BJ (cell line): ENCODE results near the gene NFATC1. TPM values are rescaled to one million over a fixed set of nuclear protein-coding genes. Genes with fewer than 3 reads are reported as not detected.
A peak's percentile ranks its signal among the peaks of the same experiment; 100 is the strongest.

Experiments used
- CTCF ChIA-PET: fragments of 350-600 bp; formaldehyde crosslinking; extraction: SDS; loops from one replicate; lab custom pipeline; 2021; ENCODE audit warnings: antibody characterized with exemption, inconsistent platforms; lab: Yijun Ruan, JAX
- POLR2A ChIA-PET: fragments of 300-600 bp; sonication (Branson Sonifier 250); formaldehyde crosslinking; extraction: SDS; loops from one replicate; lab custom pipeline; 2021; ENCODE audit warnings: antibody characterized with exemption; lab: Charles Lee
- DNase-seq: peaks from one replicate; pipeline ENCODE4 v3.0.0-alpha.2; 2011; ENCODE audit warnings: low read depth
- H3K27me3 ChIP-seq: 2 replicates; pipeline ENCODE4 v1.6.0; 2011; ENCODE audit warnings: low read length; ENCODE audit not compliant: control insufficient read depth, insufficient read depth
- H3K36me3 ChIP-seq: 2 replicates; pipeline ENCODE4 v1.5.1; 2011; ENCODE audit warnings: low read length; ENCODE audit not compliant: control insufficient read depth, insufficient read depth
- H3K4me3 ChIP-seq: 2 replicates; pipeline ENCODE4 v1.5.1; 2011; ENCODE audit warnings: low read depth, mild to moderate bottlenecking, control low read depth, low read length
- CTCF ChIP-seq: IDR thresholded peaks from 2 replicates; pipeline ENCODE4 v1.5.1; 2011; ENCODE audit warnings: low read depth, mild to moderate bottlenecking, control low read depth, inconsistent platforms, low read length, moderate library complexity; ENCODE audit not compliant: insufficient read depth
- polyA plus RNA-seq: library from polyadenylated mRNA; depleted of rRNA; stranded (reverse); fragments of >200 nt; gene quantifications from 2 replicates; pipeline ENCODE4 v1.2.3, GENCODE V29; 2011

NFATC1 gene
- polyA plus RNA-seq, 1 experiment, result 1.2 TPM

DNA sequence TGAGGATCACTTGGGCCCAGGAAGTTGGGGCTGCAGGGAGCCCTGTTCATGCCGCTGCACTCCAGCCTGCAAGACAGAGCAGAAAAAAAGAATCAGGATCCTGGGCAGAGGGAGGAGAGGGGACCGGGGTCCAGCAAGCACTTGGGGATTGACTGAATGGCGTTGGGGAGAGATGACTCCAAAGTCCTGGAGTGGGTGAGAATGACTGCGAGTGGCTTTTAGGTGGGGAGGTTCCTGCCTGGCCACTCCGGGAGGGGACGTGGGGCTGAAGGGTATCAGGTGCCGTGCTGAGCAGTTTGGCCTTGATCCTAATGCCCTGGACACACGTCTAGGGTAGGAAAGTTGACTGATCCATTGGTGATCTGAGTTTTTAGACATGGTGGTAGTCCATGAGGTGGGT lies 3.5 kb upstream of the NFATC1 start:
- no peaks in the 10 kb centered on the region for H3K36me3 ChIP-seq
- CTCF ChIA-PET, result interaction anchor here (4.7 kb wide), 1 partner anchor 12 kb away, joined by 38 read pairs; no protein-coding TSS in a partner anchor
- H3K4me3 ChIP-seq, result no peak overlapping the region
- no peak for TF ChIP-seq CTCF
- peaks cover 13% of the 10 kb centered on the region for H3K27me3 ChIP-seq
- POLR2A ChIA-PET, result interaction anchor here (0.5 kb wide), 1 partner anchor 273 kb away, joined by 5 read pairs; no protein-coding TSS in a partner anchor
- no peak for DNase-seq

- Histone ChIP-seq H3K27me3 (peaks cover 10% of the 10 kb centered on the region), H3K36me3 (no peaks in the 10 kb centered on the region), H3K4me3 (peak overlapping the region; percentile 52)
- CTCF ChIA-PET, result interaction anchor here (0.6 to 4.7 kb wide), 3 partner anchors 13 to 455 kb away, joined by 3 to 38 read pairs (median 7); no protein-coding TSS in a partner anchor
- POLR2A ChIA-PET, result no interaction called here
- DNase-seq, result no peak
- TF ChIP-seq CTCF, result no peak
Measured at GRCh38 chr18:79393181-79393634, 2.5 kb upstream of the NFATC1 start.

- H3K4me3 ChIP-seq, result peak overlapping the region; percentile 52
- no peak for DNase-seq
- peaks cover 9% of the 10 kb centered on the region for H3K27me3 ChIP-seq
- POLR2A ChIA-PET, result no interaction called here
- TF ChIP-seq CTCF, result no peak
- CTCF ChIA-PET, result interaction anchor here (2.3 to 4.7 kb wide), 2 partner anchors 13 to 136 kb away, joined by 7 to 38 read pairs; no protein-coding TSS in a partner anchor
- H3K36me3 ChIP-seq, result no peaks in the 10 kb centered on the region
Measured at GRCh38 chr18:79393635-79394533, 1.8 kb upstream of the NFATC1 start.

GRCh38 chr18:79394534-79395307 lies 1.0 kb upstream of the NFATC1 start:
- Histone ChIP-seq H3K4me3 (no peak overlapping the region; the same call in 1 of the 2 replicates), H3K27me3 (peaks cover 9% of the 10 kb centered on the region), H3K36me3 (no peaks in the 10 kb centered on the region)
- TF ChIP-seq CTCF, result no peak
- POLR2A ChIA-PET, result no interaction called here
- no peak for DNase-seq
- CTCF ChIA-PET, result interaction anchor here (2.3 kb wide), 1 partner anchor 135 kb away, joined by 7 read pairs; no protein-coding TSS in a partner anchor

DNA sequence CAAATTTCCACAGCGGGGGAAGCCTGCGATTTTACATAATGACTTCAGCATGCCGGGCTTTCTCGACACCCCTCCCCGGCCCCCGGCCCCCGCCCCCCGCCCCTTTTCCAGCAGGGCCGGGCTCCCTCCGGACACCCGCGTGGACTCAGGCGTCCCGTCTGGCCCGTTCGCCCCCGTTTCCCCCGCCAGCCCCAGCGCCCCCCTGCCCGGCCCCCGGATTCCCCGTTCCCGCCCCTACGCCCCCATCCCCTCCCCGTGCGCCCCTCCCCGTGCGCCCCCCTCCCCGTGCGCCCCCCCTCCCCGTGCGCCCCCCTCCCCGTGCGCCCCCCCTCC lies 456 bp upstream of the NFATC1 start:
- ChIA-PET CTCF (no interaction called here), POLR2A (no interaction called here)
- no peak overlapping the region for H3K4me3 ChIP-seq
- no peaks in the 10 kb centered on the region for H3K36me3 ChIP-seq
- DNase-seq, result no peak
- no peak for TF ChIP-seq CTCF
- H3K27me3 ChIP-seq, result peaks cover 9% of the 10 kb centered on the region
